ENCODE data around the gene PCNX3. TPM values are rescaled to one million over a fixed set of nuclear protein-coding genes. Genes with fewer than 3 reads are reported as not detected.

The PCNX3 gene
- total RNA-seq, 1 donor from 2014 or later, result 67.8 TPM

- no peak for DNase-seq (ENCODE audit: extremely low read depth, low read depth, low spot score)
Measured at GRCh38 chr11:65580031-65580692, 35.4 kb upstream of the PCNX3 start.

GRCh38 chr11:65580756-65581155, 34.8 kb upstream of the PCNX3 start:
- no peak for DNase-seq (ENCODE audit: extremely low read depth, low read depth, low spot score)

GRCh38 chr11:65581928-65582327, 33.6 kb upstream of the PCNX3 start:
- no peak for DNase-seq (ENCODE audit: extremely low read depth, low read depth, low spot score)

- DNase-seq (ENCODE audit: extremely low read depth, low read depth, low spot score), result no peak
Measured at GRCh38 chr11:65583589-65583988, 32.0 kb upstream of the PCNX3 start.

- no peak for DNase-seq (ENCODE audit: extremely low read depth, low read depth, low spot score)
Measured at GRCh38 chr11:65584106-65584505, 31.5 kb upstream of the PCNX3 start.

GRCh38 chr11:65584723-65585171, 30.8 kb upstream of the PCNX3 start:
- no peak for DNase-seq (ENCODE audit: extremely low read depth, low read depth, low spot score)

GRCh38 chr11:65585396-65586246, 30.0 kb upstream of the PCNX3 start:
- no peak for DNase-seq (ENCODE audit: extremely low read depth, low read depth, low spot score)

- no peak for DNase-seq (ENCODE audit: extremely low read depth, low read depth, low spot score)
Measured at GRCh38 chr11:65586247-65586630, 29.3 kb upstream of the PCNX3 start.

DNA sequence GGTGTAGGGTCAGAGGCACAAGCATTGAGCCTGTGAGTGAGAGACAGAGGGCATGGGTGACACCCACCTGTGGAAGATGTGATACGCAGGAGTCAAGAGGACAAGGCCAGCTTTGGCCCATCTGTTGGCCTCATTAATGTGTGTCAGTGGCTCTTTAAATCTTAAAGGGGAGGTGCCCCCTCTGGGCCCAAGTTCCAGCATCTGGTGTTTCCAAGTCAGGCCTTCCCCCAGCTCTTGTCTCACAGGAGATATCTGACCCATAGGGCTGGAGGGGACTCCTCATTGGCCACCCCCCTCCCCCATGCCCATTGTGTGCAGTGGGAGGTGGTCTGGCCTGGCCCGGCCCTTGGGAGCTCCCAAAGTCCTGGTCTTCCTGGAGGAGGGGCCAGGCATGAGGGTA, 28.9 kb upstream of the PCNX3 start:
- no peak for DNase-seq (ENCODE audit: extremely low read depth, low read depth, low spot score)

DNA sequence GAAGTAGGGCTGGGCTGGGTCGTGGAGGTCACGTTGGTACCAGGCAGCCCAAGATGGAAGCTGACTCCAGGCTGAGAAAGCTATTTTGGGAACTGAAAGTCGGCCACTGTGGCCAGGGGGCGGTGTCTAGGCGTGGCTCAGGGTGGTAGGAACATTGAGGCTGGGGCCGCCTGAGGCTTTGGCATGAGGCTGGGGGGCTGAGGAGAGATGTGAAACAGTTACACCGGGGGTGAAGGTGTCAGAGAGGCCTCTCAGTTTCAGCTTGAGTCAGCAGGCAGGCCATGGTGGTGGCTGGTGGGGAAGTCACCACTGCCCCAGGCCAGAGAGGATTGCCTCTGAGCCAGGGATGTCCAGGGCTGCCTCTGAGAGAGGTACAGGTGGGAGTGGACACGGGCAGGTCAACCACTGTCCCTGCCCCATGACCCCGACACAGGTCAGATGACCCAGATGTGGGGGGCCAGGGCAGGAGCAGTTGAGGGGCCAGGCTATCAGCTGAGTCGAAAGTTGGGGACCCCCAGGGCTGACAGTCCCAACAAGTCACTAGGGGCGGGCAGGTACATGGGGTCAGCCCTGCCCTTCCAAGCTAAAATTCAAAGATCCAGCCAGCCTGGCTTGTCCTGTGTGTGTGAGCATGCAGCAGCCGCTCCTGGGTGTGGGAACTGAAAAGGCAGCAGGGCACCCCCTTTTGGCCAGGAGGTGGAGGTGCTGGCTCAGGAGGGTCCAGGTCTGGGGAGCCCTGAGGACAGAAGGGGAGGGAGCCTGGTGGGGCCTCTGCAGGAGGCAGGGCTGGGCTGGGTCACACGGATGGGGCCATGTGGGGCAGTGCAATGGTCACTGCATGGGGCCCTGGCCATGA, 27.1 kb upstream of the PCNX3 start:
- DNase-seq (ENCODE audit: extremely low read depth, low read depth, low spot score), result no peak

DNA sequence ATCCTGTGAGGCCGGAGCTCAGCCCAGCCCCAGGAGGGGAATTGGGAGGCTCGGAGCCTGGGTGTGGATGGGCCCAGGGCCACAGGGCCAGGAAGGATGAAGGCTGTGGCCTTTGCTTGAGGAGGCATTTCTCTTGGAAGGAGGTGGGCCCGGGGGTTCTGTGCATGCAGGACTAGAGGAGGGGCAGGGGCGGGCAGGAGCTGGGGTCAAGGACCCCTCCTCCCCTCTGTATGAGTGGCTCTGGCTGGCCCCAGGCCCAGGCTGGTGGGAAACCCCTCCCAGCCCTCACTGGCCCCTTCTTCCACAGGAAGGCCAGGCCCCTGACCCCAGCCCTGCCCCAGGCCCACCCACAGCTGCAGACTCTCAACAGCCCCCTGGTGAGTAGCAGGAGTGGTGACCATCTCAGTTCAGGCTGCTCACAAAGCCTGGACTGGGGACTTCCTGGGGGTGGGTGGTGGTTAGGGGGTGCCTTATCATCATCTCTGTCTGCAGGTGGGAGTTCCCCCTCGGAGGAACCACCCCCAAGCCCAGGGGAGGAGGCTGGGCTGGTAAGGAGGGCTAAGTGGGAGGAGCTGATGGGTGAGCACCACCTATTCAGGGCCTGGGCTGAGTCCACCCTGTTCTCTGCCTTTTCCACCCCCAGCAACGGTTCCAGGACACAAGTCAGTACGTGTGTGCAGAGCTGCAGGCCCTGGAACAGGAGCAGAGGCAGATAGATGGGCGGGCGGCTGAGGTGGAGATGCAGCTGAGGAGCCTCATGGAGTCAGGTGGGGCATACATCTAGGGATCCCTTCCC, 25.9 kb upstream of the PCNX3 start:
- no peak for DNase-seq (ENCODE audit: extremely low read depth, low read depth, low spot score)

GRCh38 chr11:65590240-65590738, 25.3 kb upstream of the PCNX3 start:
- no peak for DNase-seq (ENCODE audit: extremely low read depth, low read depth, low spot score)

DNA sequence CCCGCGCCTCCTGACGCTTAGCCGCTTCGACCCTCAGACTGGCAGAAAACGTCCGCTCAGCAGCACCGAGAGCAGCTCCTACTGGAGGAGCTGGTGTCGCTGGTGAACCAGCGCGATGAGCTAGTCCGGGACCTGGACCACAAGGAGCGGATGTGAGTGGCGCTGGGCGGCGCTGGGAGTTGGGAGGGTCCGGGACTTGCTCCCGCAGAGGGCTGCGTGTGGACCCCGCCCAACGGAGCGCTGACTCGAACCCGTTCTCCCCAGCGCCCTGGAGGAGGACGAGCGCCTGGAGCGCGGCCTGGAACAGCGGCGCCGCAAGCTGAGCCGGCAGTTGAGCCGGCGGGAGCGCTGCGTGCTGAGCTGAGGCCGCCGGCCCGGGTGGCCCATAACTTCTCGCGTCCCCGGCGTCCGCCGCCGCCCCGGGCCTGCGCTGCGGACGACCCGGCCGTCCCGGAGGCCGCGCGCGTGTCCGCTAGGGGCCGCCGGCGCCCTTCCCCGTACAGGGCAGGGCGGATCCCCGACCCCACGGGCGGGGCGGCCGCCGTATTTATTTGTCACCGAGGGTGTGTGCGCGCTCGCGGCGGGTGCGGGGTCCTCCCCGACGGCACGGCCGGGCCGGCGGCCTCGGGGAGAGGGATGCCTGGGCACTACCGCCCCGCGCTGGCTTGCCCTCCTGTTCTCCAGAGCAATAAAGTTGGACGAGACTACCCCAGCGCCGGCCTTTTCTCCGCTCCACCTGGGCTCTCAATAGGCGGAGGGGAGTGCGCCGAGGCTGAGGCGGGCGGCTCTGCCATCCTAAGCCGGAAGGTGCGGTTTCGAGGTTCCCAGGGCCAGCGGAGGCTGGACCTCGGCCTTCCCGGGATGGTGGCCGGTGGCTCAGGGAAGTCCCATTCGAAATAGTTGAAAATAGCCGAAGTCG, 23.4 kb upstream of the PCNX3 start:
- DNase-seq (ENCODE audit: extremely low read depth, low read depth, low spot score), result no peak

GRCh38 chr11:65592858-65593517, 22.6 kb upstream of the PCNX3 start:
- no peak for DNase-seq (ENCODE audit: extremely low read depth, low read depth, low spot score)

- no peak for DNase-seq (ENCODE audit: extremely low read depth, low read depth, low spot score)
Measured at GRCh38 chr11:65593518-65594414, 21.8 kb upstream of the PCNX3 start.

DNA sequence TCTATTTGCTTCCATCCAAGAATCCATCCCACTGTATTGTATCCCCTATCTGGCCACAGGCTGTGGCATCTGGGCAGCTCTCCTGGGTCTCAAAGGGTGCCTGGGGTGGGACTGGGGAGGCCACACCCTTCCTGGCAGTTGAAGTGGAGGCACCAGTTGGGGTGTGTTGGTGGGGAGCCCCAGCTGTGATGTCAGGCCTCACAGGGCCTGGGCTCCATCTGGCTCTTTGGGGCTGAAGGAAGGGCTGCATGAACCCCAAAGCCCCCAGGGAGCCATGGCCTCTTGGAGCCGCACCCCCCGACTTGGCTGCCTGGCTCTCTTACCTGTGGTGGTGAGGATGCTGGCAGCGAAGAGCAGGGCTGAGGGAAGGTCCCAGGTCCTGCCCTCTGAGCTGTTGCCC, 20.4 kb upstream of the PCNX3 start:
- no peak for DNase-seq (ENCODE audit: extremely low read depth, low read depth, low spot score)

DNA sequence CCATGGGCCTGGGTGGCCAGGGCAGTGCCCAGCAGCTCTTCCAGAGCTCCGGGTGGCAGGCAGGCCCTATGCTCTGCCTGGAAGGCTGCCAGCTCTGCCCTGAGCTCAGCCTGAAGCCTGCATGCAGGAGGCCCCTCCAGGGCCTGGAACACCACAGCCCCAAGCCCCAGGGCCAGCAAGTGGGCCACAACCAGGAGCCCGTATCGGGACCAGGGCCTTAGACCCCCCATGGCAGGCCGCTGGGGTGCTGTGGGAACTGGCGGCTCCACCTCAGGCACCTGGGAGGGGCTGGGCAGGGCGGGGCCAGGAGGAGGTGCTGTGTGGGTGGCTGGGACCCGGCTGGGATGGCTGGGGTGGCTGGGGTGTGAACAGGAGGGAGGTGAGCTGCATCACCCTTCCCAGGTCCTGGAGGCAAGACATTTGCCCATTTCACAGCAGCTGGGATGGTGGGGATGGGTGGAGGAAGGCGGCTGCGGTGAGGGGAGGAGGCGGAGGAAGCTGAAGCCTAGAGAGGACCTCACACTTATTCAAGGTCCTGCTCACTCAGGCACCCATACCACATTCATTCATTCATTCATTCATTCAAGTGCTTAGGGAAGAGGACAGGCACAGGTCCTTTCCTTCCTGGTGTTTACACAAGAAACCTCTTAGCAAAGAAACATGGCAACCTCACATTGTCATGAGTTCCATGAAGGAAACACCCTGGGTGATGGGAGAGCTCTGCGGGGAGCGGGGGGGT, 19.9 kb upstream of the PCNX3 start, which contains the start of gene KCNK7:
Gene KCNK7 (minus strand): TSS at position 258 of the 739 bp plus-strand sequence. CDS start 28 bp downstream, at position 230.
- DNase-seq (ENCODE audit: extremely low read depth, low read depth, low spot score), result no peak

Measured in glomerular endothelial cell (primary cell).